Sigmoid colon (tissue), 3 donors: ENCODE data around the gene ALG3.

Source experiments
- POLR2A ChIP-seq, 2 donors: fragments of 450-650 bp; IDR thresholded peaks; one replicate each; pipeline ENCODE4 v1.6.1; 2016; ENCODE audit warnings: antibody characterized with exemption in 2 of 2, mild to moderate bottlenecking in 2 of 2, moderate library complexity in 2 of 2
- TF ChIP-seq, protein P1 (sequence below), 4 experiments: fragments of 450-650 bp in 3 of 4; fragments of 200-600 bp in 1 of 4; IDR thresholded peaks; one replicate each; pipeline ENCODE4 v1.5.1; 2016 to 2019; ENCODE audit warnings: antibody characterized with exemption in 4 of 4, mild to moderate bottlenecking in 3 of 4, moderate library complexity in 2 of 4

DNA sequence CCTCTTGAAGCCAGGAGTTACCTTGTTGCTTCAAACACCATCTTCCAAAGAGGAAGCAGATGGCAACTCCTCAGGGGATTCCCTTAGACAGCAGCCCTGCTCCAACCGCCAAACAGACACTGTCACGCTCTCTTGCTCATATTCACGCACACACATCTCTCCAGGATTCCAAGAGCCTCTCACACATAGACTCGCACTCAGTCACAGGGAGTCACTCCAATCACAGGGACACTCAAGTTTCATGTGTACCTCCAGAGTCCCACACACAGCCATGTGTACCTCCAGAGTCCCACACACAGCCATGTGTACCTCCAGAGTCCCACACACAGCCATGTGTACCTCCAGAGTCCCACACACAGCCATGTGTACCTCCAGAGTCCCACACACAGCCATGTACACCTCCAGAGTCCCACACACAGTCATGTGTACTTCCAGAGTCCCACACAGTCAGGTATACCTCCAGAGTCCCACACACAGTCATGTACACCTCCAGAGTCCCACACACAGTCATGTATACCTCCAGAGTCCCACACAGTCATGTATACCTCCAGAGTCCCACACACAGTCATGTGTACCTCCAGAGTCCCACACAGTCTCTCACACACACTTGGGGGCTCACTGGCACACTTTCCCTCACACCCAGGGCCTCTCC, 13.3 kb downstream of the ALG3 start:
- TF ChIP-seq, protein P1, sequence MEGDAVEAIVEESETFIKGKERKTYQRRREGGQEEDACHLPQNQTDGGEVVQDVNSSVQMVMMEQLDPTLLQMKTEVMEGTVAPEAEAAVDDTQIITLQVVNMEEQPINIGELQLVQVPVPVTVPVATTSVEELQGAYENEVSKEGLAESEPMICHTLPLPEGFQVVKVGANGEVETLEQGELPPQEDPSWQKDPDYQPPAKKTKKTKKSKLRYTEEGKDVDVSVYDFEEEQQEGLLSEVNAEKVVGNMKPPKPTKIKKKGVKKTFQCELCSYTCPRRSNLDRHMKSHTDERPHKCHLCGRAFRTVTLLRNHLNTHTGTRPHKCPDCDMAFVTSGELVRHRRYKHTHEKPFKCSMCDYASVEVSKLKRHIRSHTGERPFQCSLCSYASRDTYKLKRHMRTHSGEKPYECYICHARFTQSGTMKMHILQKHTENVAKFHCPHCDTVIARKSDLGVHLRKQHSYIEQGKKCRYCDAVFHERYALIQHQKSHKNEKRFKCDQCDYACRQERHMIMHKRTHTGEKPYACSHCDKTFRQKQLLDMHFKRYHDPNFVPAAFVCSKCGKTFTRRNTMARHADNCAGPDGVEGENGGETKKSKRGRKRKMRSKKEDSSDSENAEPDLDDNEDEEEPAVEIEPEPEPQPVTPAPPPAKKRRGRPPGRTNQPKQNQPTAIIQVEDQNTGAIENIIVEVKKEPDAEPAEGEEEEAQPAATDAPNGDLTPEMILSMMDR (IDR thresholded peaks at IDR 0.05), result no peak
- TF ChIP-seq POLR2A (IDR thresholded peaks at IDR 0.05), result no peak
